Stimulated activated effector memory CD8-positive, alpha-beta T cell treated with anti-CD3 and anti-CD28 coated beads, Interleukin-12 subunit alpha, Interleukin-12 subunit beta, amount 100 ng/mL, for 72 hours (primary cell): ENCODE results near the gene CLCNKB.
A peak's percentile ranks its signal among the peaks of the same experiment; 100 is the strongest.
"Not testable (repeated sequence)": the region's sequence is repeated elsewhere in the genome, so short reads cannot be mapped to it uniquely, and the experiment has no call there.

Experiments used
- ATAC-seq: fragments of 150-1000 bp; cut with Tn5 transposase; 2 replicates; pipeline ENCODE4 v1.10.0; 2021
- DNase-seq, 2 donors: peaks; one replicate each; pipeline ENCODE4 v3.0.0; 2021 to 2022; ENCODE audit warnings: low spot score in 2 of 2
- H3K27ac Mint-ChIP-seq: one replicate; pipeline ENCODE4 v1.8.0; 2022; ENCODE audit warnings: mild to moderate bottlenecking, mixed read lengths
- H3K36me3 Mint-ChIP-seq: one replicate; pipeline ENCODE4 v1.8.0; 2022; ENCODE audit warnings: mild to moderate bottlenecking, mixed read lengths
- H3K4me1 Mint-ChIP-seq: one replicate; pipeline ENCODE4 v1.8.0; 2022; ENCODE audit warnings: mixed read lengths
- H3K4me3 Mint-ChIP-seq: one replicate; pipeline ENCODE4 v1.8.0; 2022; ENCODE audit warnings: mild to moderate bottlenecking, mixed read lengths
- H3K9me3 Mint-ChIP-seq: one replicate; pipeline ENCODE4 v1.8.0; 2022; ENCODE audit warnings: mixed read lengths

CLCNKB gene

DNA sequence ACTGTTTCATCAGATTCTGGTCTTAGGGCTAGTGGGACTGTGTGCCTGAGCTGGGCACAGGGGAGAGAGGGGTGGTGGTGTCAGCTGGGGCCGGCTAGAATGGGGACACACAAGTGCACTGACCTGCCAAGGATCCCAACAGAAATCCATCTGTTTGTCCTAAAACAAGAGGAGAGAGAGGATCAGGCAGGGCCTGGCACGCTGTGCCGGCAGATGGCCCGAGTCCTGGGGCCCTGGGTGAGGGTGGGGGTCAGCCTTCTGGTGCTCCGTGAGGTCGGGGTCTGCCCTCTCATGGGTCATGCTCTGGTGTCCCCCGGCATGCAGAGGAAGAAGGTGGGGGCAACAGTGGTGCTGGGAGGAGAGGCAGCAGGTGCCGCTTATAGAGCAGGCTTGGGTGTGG lies 3.7 kb upstream of the CLCNKB start:
- not testable (repeated sequence) for H3K4me1 Mint-ChIP-seq, DNase-seq, H3K9me3 Mint-ChIP-seq, H3K4me3 Mint-ChIP-seq, ATAC-seq, H3K36me3 Mint-ChIP-seq
- peak overlapping the region; percentile 52 for H3K27ac Mint-ChIP-seq

DNA sequence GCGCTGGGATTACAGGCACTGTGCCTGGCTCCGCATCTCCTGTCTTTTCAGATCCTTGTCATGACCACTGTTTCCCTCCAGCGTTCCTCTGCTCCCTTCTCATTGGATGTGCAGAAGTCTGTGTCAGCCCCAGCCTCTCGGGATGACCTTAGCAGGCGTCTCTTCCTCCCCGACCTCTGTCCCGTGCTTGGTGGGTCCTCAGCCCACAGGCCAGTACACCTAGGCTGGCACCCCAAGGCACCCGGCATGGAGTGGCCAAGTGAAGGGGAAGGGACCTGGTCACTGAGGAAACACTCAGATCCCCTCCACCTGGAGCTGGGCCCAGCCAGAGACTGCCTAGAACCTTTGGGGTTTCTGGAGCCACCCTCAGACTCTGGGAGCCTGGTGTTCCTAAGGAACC lies 2.4 kb upstream of the CLCNKB start:
- H3K36me3 Mint-ChIP-seq: no peaks in the 10 kb centered on the region
- no peak for ATAC-seq
- H3K4me3 Mint-ChIP-seq: no peak overlapping the region
- H3K9me3 Mint-ChIP-seq: no peaks in the 10 kb centered on the region
- no peak for DNase-seq
- no peaks in the 10 kb centered on the region for H3K4me1 Mint-ChIP-seq
- H3K27ac Mint-ChIP-seq: peak overlapping the region; percentile 54

DNA sequence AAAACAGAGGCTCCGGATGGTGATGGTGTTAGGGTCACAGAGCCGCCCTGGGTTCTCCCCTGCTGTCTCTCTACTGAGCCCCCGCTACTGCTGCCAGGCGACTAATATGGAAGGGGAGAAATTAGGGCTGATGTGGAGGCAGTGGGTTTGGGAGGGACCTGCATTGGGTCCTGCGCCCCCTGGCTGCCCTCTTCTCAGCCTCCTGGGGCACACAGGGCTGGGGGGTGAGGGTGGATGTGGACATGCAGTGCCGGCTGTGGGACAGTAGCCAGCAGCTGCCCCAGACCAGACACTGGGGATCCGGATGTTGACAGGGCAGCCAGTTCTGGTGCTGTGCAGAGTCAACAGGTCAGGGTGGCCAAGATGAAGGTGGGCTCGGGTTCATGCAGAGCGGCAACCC lies 1.5 kb upstream of the CLCNKB start:
- no peak for ATAC-seq
- H3K27ac Mint-ChIP-seq: no peak overlapping the region
- no peak for DNase-seq
- H3K9me3 Mint-ChIP-seq: no peaks in the 10 kb centered on the region
- no peaks in the 10 kb centered on the region for H3K4me1 Mint-ChIP-seq
- H3K36me3 Mint-ChIP-seq: no peaks in the 10 kb centered on the region
- H3K4me3 Mint-ChIP-seq: no peak overlapping the region

DNA sequence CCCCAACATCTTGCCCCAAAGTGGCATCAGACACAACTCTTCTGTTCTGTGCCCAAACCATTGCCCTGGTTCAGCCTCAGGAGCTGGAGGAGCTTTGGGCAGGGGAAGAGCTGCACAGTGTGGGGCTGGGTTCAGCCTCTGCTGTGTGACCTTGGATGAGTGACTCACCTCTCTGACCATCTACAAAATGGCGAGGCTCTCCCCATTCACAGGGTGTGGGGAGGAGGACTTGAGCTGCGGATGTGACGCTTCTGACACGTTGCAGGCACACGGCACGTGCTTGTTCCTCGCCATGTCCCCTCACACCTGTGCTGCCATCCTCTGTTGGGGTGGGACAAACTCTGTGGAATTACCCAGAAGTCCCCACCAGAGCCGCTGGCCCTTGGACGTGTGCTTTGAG lies 928 bp upstream of the CLCNKB start:
- ATAC-seq: peak; percentile 19
- H3K4me3 Mint-ChIP-seq, H3K27ac Mint-ChIP-seq, H3K36me3 Mint-ChIP-seq, DNase-seq, H3K9me3 Mint-ChIP-seq, H3K4me1 Mint-ChIP-seq: not testable (repeated sequence)

DNA sequence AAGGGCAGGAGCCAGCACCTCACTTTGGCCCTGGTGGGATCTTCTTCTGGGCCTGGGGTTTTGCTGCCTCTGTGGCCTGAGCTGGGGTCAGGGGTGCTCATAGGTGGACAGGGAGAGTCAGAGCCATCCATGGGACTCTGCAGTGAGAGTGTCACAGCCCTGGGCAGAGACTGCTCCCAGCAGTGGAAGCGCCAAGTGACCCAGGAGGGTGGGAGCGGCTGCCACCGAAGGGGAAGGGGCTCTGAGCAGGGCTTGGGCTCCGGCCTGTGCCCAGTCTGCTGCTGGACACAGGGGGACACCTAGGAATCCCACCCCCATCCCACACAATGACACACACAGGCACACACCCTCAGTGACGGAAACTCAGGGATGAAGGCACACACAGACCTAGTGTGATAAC lies 368 bp downstream of the CLCNKB start:
- Mint-ChIP-seq H3K4me3 (no peak overlapping the region), H3K9me3 (no peaks in the 10 kb centered on the region), H3K4me1 (no peaks in the 10 kb centered on the region), H3K27ac (no peak overlapping the region), H3K36me3 (no peaks in the 10 kb centered on the region)
- no peak for DNase-seq
- ATAC-seq: no peak

DNA sequence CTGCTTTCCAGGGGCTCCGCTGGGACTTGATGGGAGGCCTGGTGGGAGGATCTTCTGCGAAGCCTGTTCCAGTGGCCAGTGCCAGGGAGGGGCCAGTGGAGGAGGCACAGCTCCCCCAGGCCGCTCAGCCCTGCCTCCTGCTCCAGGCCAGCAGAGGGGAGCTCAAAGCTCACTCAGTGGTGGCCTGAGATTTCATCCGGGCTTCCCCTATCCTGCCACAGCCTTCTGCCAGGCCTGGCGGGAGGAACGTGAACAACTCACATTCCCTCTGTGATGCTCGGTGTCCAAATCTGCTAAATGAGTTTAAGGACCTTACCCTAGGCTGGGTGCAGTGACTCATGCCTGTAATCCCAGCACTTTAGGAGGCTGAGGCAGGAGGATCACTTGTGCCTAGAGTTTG lies 3.3 kb downstream of the CLCNKB start:
- Mint-ChIP-seq H3K9me3 (no peaks in the 10 kb centered on the region), H3K4me1 (peaks cover 5% of the 10 kb centered on the region), H3K36me3 (no peaks in the 10 kb centered on the region), H3K27ac (no peak overlapping the region), H3K4me3 (no peak overlapping the region)
- ATAC-seq (no peak), DNase-seq (no peak)

DNA sequence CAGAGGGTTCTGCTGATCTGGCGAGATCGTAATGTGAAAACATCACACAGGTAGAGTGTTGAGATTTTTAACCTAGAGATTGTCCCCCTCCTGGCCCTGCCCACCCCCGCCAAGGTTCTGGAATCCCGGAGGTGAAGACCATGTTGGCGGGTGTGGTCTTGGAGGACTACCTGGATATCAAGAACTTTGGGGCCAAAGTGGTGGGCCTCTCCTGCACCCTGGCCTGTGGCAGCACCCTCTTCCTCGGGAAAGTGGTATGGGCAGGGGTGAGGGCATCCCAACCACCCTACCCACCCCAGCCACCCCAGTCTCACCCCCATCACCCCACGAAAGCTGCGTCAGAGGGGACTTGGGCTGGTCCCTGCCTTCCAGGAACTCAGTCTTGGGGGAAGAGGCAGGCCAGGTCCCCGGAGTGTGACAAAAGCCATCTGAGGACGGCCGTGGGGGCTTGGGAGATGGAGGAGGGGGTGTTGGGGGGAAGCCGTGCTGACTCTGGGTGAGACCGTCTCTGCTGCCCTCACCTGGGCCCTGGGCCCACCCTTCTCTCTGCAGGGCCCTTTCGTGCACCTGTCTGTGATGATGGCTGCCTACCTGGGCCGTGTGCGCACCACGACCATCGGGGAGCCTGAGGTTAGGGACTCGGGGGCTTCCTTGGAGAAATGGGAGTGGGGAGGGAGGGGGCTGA lies 4.4 kb downstream of the CLCNKB start:
- ATAC-seq: no peak
- Mint-ChIP-seq H3K36me3 (no peaks in the 10 kb centered on the region), H3K9me3 (no peaks in the 10 kb centered on the region), H3K27ac (no peak overlapping the region), H3K4me1 (peaks cover 5% of the 10 kb centered on the region), H3K4me3 (no peak overlapping the region)
- no peak for DNase-seq

DNA sequence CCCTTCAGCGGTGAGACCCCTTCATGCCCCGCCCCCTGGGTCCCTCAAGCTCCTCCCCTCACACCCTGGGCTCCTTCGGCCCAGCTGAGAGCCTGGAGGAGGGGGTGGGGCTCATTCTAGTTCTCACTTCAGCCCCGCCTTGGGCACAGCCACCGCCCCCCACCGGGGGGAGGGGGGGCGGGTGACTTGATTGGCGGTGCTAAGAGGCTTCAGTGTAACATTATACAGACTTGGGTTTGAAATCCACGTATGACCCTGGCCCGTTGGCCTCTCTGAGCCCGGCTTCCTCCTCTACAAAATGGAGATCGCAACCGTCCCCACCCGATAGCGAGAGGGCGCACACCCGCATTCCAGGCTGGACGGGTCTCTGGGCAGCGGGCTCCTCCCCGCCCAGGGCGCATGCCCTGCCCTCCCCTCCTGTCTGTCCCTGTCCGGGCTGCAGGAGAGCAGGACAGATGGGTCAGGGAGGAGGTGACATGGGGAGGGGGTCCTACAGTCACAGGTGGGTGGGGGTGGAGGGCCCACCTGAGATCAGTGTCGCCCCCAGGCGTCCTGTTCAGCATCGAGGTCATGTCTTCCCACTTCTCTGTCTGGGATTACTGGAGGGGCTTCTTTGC lies 5.1 kb downstream of the CLCNKB start:
- Mint-ChIP-seq H3K36me3 (no peaks in the 10 kb centered on the region), H3K4me3 (no peak overlapping the region), H3K4me1 (peaks cover 5% of the 10 kb centered on the region), H3K27ac (no peak overlapping the region), H3K9me3 (no peaks in the 10 kb centered on the region)
- peak; percentile 34 for ATAC-seq
- no peak for DNase-seq

DNA sequence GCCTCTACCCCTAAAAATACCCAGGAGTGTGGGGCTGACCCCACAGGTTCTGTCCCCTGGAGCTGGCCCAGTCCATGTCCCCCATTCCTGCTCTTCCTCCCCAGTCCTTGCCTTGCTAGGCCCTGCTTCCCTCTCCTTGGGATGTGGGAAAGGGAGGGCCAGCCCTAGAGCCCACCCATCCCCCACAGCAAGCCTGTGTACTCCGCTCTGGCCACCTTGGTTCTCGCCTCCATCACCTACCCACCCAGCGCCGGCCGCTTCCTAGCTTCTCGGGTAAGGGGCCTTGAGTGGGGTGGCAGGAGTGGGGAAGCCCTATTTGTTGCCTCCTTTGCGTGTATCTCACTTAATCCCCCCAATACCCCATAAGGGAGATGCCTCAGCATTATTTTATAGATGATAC lies 6.7 kb downstream of the CLCNKB start:
- Mint-ChIP-seq H3K4me3 (no peak overlapping the region), H3K36me3 (no peaks in the 10 kb centered on the region), H3K9me3 (no peaks in the 10 kb centered on the region), H3K27ac (no peak overlapping the region), H3K4me1 (peaks cover 5% of the 10 kb centered on the region)
- ATAC-seq: no peak
- DNase-seq: no peak

DNA sequence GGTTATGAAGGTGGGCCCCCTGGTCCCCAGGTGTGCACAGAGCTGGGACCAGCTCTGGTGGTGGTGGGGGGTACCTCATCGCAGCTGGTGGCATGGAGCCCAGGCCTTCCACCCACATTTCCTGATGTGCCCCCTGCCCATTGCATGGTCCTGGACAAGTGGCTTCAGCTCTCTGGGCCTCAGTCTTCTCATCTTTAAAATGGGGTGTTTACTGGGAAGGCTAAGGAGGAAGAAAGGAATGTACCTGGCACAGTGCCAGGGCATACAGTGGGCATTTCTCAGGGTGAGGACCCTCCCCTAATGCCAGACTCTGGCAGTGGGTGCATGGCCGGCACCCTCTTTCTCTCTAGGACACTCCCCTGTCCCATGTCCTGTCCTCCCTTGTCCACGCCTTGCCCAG lies 7.5 kb downstream of the CLCNKB start:
- Mint-ChIP-seq H3K4me3 (no peak overlapping the region), H3K36me3 (no peaks in the 10 kb centered on the region), H3K9me3 (no peaks in the 10 kb centered on the region), H3K27ac (no peak overlapping the region), H3K4me1 (peaks cover 9% of the 10 kb centered on the region)
- ATAC-seq: no peak
- DNase-seq: no peak

DNA sequence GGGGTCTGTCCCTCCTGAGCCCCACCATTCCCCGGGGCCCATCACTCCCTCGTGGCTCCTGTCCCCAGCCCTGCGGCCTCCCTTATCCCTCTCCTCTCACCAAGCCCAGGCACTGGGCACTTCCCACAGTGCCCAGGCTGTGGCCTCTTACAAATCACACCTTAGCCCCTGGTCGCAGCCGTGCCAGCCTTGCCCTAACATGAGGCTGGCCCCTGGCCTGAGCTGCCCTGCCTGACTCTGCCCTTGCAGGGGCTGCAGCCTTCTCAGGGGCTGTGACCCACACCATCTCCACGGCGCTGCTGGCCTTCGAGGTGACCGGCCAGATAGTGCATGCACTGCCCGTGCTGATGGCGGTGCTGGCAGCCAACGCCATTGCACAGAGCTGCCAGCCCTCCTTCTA lies 8.4 kb downstream of the CLCNKB start:
- not testable (repeated sequence) for H3K36me3 Mint-ChIP-seq, H3K9me3 Mint-ChIP-seq, DNase-seq, H3K4me3 Mint-ChIP-seq, ATAC-seq, H3K27ac Mint-ChIP-seq
- peaks cover 13% of the 10 kb centered on the region for H3K4me1 Mint-ChIP-seq

DNA sequence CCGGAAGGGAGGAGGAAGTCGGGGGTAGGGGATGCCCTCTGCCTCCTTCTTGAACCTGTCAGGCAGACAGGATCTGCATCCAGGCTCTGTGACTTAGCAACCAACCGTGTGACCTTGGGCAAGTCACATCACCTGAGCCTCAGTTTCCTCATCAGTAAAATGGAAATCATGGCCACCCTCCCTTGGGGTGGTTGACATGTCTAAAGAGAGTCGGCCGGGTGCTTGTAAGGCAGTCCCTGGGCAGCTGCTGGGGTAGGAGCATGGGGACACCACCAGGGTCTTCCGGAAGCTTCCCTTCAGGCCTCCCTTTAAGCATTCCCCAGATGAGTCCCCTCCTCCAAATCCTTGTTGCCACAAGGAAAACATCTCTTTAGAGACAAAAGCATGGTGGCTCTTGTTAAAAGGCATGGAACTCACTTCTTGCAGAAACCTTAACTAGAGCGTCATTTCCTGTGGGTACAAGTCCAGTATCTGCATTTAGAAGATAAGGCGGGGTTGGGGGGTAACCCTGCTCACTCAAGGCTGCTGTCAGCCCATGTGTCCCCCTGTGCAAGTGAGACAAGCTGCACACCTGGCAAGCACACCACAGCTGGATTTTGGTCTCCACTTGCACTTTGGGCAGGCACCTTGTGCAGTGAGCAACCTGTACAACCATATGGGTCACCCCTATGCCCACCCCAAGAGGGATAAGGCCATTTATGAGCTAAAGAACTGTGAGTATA lies 10.4 kb downstream of the CLCNKB start:
- H3K9me3 Mint-ChIP-seq: no peaks in the 10 kb centered on the region
- DNase-seq (no peak), ATAC-seq (no peak)
- H3K4me3 Mint-ChIP-seq: no peak overlapping the region
- H3K27ac Mint-ChIP-seq: no peak overlapping the region
- H3K4me1 Mint-ChIP-seq: peaks cover 13% of the 10 kb centered on the region
- no peaks in the 10 kb centered on the region for H3K36me3 Mint-ChIP-seq

DNA sequence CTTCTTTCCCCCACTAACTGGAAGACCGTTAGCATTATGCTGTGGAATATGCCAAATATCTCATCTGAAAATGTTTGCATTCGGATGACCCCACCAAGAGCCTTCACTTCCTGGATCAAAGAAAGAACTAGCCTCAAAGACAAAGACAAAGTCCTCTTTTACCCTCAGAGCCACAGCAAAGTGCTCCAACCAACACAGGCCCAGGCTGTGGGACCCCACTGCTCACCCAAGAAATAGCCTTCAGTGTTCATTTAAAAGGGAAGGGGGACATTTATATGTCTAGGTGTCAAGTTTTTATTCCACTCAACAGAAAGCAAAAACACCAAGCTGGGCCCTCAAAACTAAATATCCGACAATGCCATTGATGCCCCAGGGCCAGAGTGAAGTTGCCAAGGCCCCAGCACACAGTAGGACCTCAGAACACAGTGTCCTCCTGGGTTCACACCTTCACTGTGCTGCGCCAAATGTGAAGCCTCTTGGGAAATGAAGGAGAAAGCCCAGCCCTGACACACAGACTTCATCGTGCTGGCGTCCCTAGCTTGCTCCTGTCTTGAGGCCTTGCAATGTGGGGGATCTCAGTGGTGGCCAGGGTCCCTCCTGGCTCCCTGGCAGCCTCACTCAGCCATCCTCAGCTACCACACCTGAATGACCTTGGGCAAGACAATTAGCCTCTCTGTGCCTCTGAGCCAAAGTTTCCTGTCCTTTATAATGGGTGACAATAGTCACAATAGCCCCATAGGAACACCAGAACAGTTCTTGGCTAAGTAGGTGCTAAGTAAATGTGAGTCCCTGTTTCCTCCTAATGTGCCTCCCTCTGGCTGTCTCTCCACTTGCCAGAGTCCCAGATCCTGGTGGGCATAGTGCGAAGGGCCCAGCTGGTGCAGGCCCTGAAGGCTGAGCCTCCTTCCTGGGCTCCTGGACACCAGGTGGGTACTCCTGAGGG lies 11.3 kb downstream of the CLCNKB start:
- Mint-ChIP-seq H3K4me3 (no peak overlapping the region), H3K27ac (no peak overlapping the region), H3K36me3 (no peaks in the 10 kb centered on the region), H3K4me1 (peaks cover 8% of the 10 kb centered on the region), H3K9me3 (no peaks in the 10 kb centered on the region)
- ATAC-seq (no peak), DNase-seq (no peak)

DNA sequence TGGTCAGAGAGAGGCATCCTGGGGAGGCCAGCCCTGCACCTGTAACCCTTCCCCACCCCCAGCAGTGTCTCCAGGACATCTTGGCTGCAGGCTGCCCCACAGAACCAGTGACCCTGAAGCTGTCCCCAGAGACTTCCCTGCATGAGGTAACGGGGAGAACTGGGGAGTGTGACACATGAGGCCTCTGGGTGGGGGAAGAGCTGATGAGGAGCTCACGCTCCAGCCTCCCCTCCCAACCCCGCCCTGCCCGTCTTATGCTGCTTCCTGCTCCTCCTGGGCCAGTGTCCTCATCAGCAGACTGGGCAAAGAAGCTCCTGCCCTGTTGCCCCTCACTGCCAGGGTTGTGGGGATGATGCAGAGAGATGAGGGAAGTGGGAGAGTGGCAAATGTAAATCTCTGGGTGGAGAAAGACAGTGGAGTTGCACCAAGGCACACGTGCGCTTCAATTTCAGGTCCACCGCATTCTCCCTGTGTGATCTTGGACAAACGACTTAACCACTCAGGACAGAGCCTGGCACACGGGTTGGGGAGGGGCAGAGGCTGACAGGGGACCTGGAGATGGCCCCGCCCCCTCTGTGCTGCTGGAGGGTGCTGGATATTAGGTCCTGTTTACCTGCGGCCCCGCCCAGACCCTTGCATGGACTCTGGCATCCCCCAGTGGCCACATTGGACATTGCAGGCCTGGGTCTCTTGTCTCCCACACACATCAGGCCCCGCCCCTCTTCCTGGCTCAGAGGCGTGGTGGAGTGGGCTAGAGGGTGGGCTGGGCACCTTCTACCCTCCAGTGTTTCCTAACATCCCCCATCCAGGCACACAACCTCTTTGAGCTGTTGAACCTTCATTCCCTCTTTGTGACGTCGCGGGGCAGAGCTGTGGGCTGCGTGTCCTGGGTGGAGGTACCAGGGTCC lies 12.3 kb downstream of the CLCNKB start:
- peak overlapping the region; percentile 67 for H3K27ac Mint-ChIP-seq
- H3K4me3 Mint-ChIP-seq: no peak overlapping the region
- H3K4me1 Mint-ChIP-seq: peaks cover 8% of the 10 kb centered on the region
- peak; percentile 82 to 91 for DNase-seq
- no peaks in the 10 kb centered on the region for H3K36me3 Mint-ChIP-seq
- H3K9me3 Mint-ChIP-seq: no peaks in the 10 kb centered on the region
- peak; percentile 84 for ATAC-seq
